ENCODE results near the gene MRPS10. TPM values are rescaled to one million over a fixed set of nuclear protein-coding genes. Genes with fewer than 3 reads are reported as not detected.

Gene MRPS10
- total RNA-seq, 6 donors from 2014 or later, result 9.2 to 32.4 (median 21.2) TPM

DNA sequence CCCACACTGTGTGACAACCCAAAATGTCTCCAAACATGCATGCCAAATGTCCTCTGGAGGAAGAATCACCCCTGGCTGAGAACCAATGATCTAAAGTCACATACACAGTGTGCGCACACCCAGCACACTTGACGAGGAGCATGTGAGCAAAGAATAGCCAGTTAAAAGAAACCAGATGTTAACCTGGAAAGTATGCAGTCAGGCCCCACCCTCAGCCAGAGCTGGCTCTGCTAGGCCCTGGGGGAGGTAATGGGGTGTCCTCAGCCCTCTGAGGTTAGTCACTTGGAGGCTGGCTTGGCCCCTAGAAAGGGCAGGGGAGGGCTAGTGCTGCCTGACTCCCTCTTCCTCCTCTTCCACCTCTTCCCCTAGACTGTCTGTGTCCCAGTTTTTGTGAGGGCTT, 59.6 kb downstream of the MRPS10 start:
- DNase-seq (no peak), ATAC-seq (ENCODE audit: low FRiP score in 2 of 2) (peak in 1 of 2 donors; percentile 70)
- Histone ChIP-seq H3K36me3 (no peaks in the 10 kb centered on the region), H3K9me3 (no peaks in the 10 kb centered on the region), H3K27ac (no peak overlapping the region), H3K27me3 (no peaks in the 10 kb centered on the region), H3K4me1 (no peaks in the 10 kb centered on the region), H3K4me3 (no peak overlapping the region)
- 66 to 83% methylated on average over 2 of the region's 2 CpGs for WGBS, 2 donors
- TF ChIP-seq EP300 (IDR thresholded peaks at IDR 0.05) (no peak), POLR2A (IDR thresholded peaks at IDR 0.05) (no peak)

Other genes starting within 250 kb of the MRPS10 start
- gene TAF8, start 167.3 kb downstream of the MRPS10 start, total RNA-seq, result 10 to 100 TPM; 23.0 to 67.1 (median 34.4) TPM
- 10 to 100 TPM in 5 of 6 donors, 1 to 10 TPM in 1; 9.4 to 26.3 (median 17.0) TPM for gene C6orf132, start 75.2 kb downstream of the MRPS10 start, total RNA-seq
- not detected for gene GUCA1A, start 44.5 kb downstream of the MRPS10 start, total RNA-seq
- gene GUCA1B, start 22.9 kb downstream of the MRPS10 start, total RNA-seq, result 10 to 100 TPM in 1 of 6 donors, 1 to 10 TPM in 3, under 1 TPM in 1, not detected in 1; 0.76 to 10.5 (median 1.3) TPM
- 1 to 10 TPM; 2.0 to 7.3 (median 5.4) TPM for gene TRERF1, start 234.1 kb upstream of the MRPS10 start, total RNA-seq